Camera-type eye (tissue), 1 donor: ENCODE results near the gene SKA1. TPM values are rescaled to one million over a fixed set of nuclear protein-coding genes. Genes with fewer than 3 reads are reported as not detected.

Source experiments
- total RNA-seq: library from RNA; depleted of rRNA; stranded (reverse); fragments of >200 nt; gene quantifications from one replicate; pipeline ENCODE4 v1.2.3, GENCODE V29; 2014

Gene SKA1
- total RNA-seq, result 2.5 TPM

GRCh38 chr18:50374753-50375391 lies at the start of gene SKA1:
TSS of gene SKA1 (plus strand) at chr18:50375046. CDS start at chr18:50375831, 785 bp downstream.

Other genes starting within 250 kb of the SKA1 start
- 56.7 TPM for gene MYO5B, start 179.9 kb upstream of the SKA1 start, total RNA-seq
- gene CFAP53, start 108.6 kb upstream of the SKA1 start, total RNA-seq, result 1.2 TPM
- 104 TPM for gene MBD1, start 93.5 kb upstream of the SKA1 start, total RNA-seq
- 62.3 TPM for gene CXXC1, start 87.4 kb upstream of the SKA1 start, total RNA-seq
- gene MAPK4, start 185.0 kb downstream of the SKA1 start, total RNA-seq, result 16.1 TPM